HepG2 (cell line): ENCODE results near the gene HSCB. TPM values are rescaled to one million over a fixed set of nuclear protein-coding genes. Genes with fewer than 3 reads are reported as not detected.
A peak's percentile ranks its signal among the peaks of the same experiment; 100 is the strongest.

Experiments
- JUNB ChIP-seq: sonication (generic); formaldehyde crosslinking; IDR thresholded peaks from 2 replicates; pipeline ENCODE4 v1.8.0; 2022; ENCODE audit warnings: missing genetic modification reagents, mild to moderate bottlenecking, borderline replicate concordance
- KDM6A ChIP-seq: IDR thresholded peaks from 2 replicates; pipeline ENCODE4 v1.6.1; 2016; ENCODE audit warnings: low read depth
- PRMT3 ChIP-seq: sonication (generic); formaldehyde crosslinking; IDR thresholded peaks from 2 replicates; pipeline ENCODE4 v1.8.1; 2022; ENCODE audit warnings: low read depth, mild to moderate bottlenecking, moderate library complexity, missing genetic modification reagents, borderline replicate concordance
- PTBP1 ChIP-seq: fragments of 200-400 bp; formaldehyde crosslinking; IDR thresholded peaks from 2 replicates; pipeline ENCODE4 v1.6.1; 2018; ENCODE audit warnings: low read length, low read depth; ENCODE audit not compliant: poor library complexity, severe bottlenecking
- SSRP1 ChIP-seq: IDR thresholded peaks from 2 replicates; pipeline ENCODE4 v1.6.1; 2016; ENCODE audit warnings: control low read depth
- ZKSCAN1 ChIP-seq: fragments of 150-350 bp; IDR thresholded peaks from 2 replicates; pipeline ENCODE4 v1.6.1; 2014; ENCODE audit warnings: low read length
- ZNF12 ChIP-seq: sonication (generic); formaldehyde crosslinking; IDR thresholded peaks from 2 replicates; pipeline ENCODE4 v1.5.0; 2020; ENCODE audit warnings: missing genetic modification reagents
- ZNF251 ChIP-seq: sonication (generic); formaldehyde crosslinking; IDR thresholded peaks from 2 replicates; pipeline ENCODE4 v1.9.0; 2021; ENCODE audit warnings: mild to moderate bottlenecking, missing genetic modification reagents
- polyA plus RNA-seq, 8 experiments: library from polyadenylated mRNA; depleted of rRNA in 3 of 8; stranded (reverse) in 7 of 8; unstranded in 1 of 8; fragments of >200 nt; fragmentation: Illumina TruSeq in 4 of 8; extraction: Trizol in 4 of 8; gene quantifications; 2 replicates each; pipeline versions ENCODE4 v1.2.1 to v1.2.3, GENCODE V29; 2011 to 2016; ENCODE audit warnings: low read depth in 4 of 8, missing spikeins in 1 of 8, mixed read lengths in 1 of 8; ENCODE audit not compliant: insufficient read depth in 1 of 8
- total RNA-seq, 5 experiments: library from RNA; depleted of rRNA; stranded (reverse); fragments of >200 nt; fragmentation: Illumina TruSeq; extraction: Trizol; gene quantifications; 2 replicates each; pipeline ENCODE4 v1.2.3, GENCODE V29; 2016; ENCODE audit warnings: low read depth in 1 of 5
- TF ChIP-seq, protein P1 (sequence below): sonication (generic); formaldehyde crosslinking; IDR thresholded peaks from 2 replicates; pipeline ENCODE4 v1.4.0; 2020; ENCODE audit warnings: missing genetic modification reagents, borderline replicate concordance
- TF ChIP-seq, protein P2 (sequence below): sonication (generic); formaldehyde crosslinking; IDR thresholded peaks from 2 replicates; pipeline ENCODE4 v1.8.0; 2022; ENCODE audit warnings: mild to moderate bottlenecking, missing genetic modification reagents; ENCODE audit not compliant: insufficient replicate concordance
- TF ChIP-seq, protein P3 (sequence below): sonication (generic); formaldehyde crosslinking; IDR thresholded peaks from 2 replicates; pipeline ENCODE4 v1.5.0; 2020; ENCODE audit warnings: missing genetic modification reagents, mild to moderate bottlenecking, borderline replicate concordance
- TF ChIP-seq, protein P4 (sequence below): fragments of 450-650 bp; IDR thresholded peaks from 2 replicates; pipeline ENCODE4 v1.6.1; 2017; ENCODE audit warnings: mild to moderate bottlenecking
- TF ChIP-seq, protein P5 (sequence below): sonication (generic); formaldehyde crosslinking; conservative IDR thresholded peaks from 2 replicates; pipeline ENCODE4 v1.4.0; 2020; ENCODE audit warnings: missing genetic modification reagents
- TF ChIP-seq, protein P6 (sequence below): sonication (generic); formaldehyde crosslinking; IDR thresholded peaks from 2 replicates; pipeline ENCODE4 v1.5.1; 2020; ENCODE audit warnings: mild to moderate bottlenecking, missing genetic modification reagents, borderline replicate concordance

The HSCB gene
- total and polyA plus RNA-seq, 2 of the 13 experiments (the other 11 are each of a cell fraction or from before 2014, with no cell fraction given) = 15.4 to 20.9 TPM

DNA sequence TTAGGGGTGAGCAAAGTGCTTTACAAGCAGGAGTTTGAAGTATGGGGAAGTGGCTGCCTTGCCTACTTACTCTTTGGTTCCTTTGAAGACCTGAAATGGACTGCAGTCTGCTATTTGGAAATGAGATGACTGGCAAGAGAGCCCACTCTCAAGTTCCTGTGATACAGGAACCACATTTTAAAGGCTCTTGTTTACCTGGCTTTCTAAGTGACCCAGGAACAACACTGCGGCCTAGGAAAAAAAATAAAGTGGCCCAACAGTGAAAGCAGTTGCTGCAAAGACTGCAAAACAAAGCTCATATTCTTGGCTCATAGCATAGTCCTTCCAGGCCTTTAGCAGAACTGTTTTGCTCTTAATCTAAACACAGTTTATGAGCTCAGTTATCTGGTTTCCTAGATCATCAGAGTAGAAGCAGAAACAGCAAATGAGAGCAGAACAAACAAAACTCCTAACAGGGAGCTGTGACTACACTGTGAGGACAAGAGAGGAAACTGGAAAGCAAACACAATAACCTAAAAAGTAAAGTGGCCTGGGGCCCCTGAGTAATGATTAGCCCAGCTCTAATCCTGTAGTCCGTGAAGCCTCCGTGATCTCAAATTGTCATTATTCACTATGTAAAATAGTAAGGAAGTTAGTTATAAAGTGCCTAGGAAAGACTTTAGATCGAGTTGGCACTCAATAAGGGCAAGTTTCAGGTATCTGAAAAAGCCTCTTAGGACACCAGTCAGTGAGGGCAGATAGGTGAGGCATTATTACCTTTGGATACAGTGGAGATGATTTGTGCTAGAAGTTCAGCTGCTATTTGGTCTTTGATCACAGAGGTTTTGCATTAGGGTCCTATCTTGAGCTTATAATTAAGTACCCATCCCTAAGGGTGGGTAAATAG is 42.2 kb downstream of the HSCB start (continued):
- TF ChIP-seq, protein P1, sequence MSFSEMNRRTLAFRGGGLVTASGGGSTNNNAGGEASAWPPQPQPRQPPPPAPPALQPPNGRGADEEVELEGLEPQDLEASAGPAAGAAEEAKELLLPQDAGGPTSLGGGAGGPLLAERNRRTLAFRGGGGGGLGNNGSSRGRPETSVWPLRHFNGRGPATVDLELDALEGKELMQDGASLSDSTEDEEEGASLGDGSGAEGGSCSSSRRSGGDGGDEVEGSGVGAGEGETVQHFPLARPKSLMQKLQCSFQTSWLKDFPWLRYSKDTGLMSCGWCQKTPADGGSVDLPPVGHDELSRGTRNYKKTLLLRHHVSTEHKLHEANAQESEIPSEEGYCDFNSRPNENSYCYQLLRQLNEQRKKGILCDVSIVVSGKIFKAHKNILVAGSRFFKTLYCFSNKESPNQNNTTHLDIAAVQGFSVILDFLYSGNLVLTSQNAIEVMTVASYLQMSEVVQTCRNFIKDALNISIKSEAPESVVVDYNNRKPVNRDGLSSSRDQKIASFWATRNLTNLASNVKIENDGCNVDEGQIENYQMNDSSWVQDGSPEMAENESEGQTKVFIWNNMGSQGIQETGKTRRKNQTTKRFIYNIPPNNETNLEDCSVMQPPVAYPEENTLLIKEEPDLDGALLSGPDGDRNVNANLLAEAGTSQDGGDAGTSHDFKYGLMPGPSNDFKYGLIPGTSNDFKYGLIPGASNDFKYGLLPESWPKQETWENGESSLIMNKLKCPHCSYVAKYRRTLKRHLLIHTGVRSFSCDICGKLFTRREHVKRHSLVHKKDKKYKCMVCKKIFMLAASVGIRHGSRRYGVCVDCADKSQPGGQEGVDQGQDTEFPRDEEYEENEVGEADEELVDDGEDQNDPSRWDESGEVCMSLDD (CRISPR knock-in tag) = no peak
- TF ChIP-seq, protein P2, sequence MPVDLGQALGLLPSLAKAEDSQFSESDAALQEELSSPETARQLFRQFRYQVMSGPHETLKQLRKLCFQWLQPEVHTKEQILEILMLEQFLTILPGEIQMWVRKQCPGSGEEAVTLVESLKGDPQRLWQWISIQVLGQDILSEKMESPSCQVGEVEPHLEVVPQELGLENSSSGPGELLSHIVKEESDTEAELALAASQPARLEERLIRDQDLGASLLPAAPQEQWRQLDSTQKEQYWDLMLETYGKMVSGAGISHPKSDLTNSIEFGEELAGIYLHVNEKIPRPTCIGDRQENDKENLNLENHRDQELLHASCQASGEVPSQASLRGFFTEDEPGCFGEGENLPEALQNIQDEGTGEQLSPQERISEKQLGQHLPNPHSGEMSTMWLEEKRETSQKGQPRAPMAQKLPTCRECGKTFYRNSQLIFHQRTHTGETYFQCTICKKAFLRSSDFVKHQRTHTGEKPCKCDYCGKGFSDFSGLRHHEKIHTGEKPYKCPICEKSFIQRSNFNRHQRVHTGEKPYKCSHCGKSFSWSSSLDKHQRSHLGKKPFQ (CRISPR knock-in tag) = no peak
- TF ChIP-seq PRMT3 (CRISPR knock-in tag) (no peak), JUNB (CRISPR knock-in tag) (no peak), ZNF12 (CRISPR knock-in tag) (no peak; the same call in 1 of the 2 replicates), KDM6A (CRISPR knock-in tag) (peak; percentile 51), ZNF251 (no peak), SSRP1 (CRISPR knock-in tag) (no peak; the same call in 1 of the 2 replicates), PTBP1 (no peak), ZKSCAN1 (no peak)
- TF ChIP-seq, protein P3, sequence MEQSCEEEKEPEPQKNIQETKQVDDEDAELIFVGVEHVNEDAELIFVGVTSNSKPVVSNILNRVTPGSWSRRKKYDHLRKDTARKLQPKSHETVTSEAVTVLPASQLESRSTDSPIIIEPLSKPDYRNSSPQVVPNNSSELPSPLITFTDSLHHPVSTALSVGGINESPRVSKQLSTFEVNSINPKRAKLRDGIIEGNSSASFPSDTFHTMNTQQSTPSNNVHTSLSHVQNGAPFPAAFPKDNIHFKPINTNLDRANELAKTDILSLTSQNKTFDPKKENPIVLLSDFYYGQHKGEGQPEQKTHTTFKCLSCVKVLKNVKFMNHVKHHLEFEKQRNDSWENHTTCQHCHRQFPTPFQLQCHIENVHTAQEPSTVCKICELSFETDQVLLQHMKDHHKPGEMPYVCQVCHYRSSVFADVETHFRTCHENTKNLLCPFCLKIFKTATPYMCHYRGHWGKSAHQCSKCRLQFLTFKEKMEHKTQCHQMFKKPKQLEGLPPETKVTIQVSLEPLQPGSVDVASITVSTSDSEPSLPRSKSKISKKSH (CRISPR knock-in tag) = no peak
- TF ChIP-seq, protein P4, sequence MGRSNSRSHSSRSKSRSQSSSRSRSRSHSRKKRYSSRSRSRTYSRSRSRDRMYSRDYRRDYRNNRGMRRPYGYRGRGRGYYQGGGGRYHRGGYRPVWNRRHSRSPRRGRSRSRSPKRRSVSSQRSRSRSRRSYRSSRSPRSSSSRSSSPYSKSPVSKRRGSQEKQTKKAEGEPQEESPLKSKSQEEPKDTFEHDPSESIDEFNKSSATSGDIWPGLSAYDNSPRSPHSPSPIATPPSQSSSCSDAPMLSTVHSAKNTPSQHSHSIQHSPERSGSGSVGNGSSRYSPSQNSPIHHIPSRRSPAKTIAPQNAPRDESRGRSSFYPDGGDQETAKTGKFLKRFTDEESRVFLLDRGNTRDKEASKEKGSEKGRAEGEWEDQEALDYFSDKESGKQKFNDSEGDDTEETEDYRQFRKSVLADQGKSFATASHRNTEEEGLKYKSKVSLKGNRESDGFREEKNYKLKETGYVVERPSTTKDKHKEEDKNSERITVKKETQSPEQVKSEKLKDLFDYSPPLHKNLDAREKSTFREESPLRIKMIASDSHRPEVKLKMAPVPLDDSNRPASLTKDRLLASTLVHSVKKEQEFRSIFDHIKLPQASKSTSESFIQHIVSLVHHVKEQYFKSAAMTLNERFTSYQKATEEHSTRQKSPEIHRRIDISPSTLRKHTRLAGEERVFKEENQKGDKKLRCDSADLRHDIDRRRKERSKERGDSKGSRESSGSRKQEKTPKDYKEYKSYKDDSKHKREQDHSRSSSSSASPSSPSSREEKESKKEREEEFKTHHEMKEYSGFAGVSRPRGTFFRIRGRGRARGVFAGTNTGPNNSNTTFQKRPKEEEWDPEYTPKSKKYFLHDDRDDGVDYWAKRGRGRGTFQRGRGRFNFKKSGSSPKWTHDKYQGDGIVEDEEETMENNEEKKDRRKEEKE = no peak
- TF ChIP-seq, protein P5, sequence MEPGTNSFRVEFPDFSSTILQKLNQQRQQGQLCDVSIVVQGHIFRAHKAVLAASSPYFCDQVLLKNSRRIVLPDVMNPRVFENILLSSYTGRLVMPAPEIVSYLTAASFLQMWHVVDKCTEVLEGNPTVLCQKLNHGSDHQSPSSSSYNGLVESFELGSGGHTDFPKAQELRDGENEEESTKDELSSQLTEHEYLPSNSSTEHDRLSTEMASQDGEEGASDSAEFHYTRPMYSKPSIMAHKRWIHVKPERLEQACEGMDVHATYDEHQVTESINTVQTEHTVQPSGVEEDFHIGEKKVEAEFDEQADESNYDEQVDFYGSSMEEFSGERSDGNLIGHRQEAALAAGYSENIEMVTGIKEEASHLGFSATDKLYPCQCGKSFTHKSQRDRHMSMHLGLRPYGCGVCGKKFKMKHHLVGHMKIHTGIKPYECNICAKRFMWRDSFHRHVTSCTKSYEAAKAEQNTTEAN (CRISPR knock-in tag) = no peak; the same call in 1 of the 2 replicates
- TF ChIP-seq, protein P6, sequence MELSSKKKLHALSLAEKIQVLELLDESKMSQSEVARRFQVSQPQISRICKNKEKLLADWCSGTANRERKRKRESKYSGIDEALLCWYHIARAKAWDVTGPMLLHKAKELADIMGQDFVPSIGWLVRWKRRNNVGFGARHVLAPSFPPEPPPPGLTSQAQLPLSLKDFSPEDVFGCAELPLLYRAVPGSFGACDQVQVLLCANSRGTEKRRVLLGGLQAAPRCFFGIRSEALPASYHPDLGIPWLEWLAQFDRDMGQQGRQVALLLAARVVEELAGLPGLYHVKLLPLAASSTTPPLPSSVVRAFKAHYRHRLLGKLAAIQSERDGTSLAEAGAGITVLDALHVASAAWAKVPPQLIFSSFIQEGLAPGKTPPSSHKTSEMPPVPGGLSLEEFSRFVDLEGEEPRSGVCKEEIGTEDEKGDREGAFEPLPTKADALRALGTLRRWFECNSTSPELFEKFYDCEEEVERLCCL = no peak
